HUES64 (cell line): ENCODE data around the gene UBXN10.

ENCODE experiments used
- H3K27ac ChIP-seq: 2 replicates; pipeline ENCODE4 v1.7.0; 2013; ENCODE audit warnings: low read depth, low read length, inconsistent platforms
- H3K27me3 ChIP-seq: 2 replicates; pipeline ENCODE4 v1.6.1; 2013; ENCODE audit warnings: mild to moderate bottlenecking, low read length; ENCODE audit not compliant: insufficient read depth
- H3K36me3 ChIP-seq: 2 replicates; pipeline ENCODE4 v1.6.1; 2013; ENCODE audit warnings: mild to moderate bottlenecking, low read length; ENCODE audit not compliant: insufficient read depth
- H3K4me1 ChIP-seq: 2 replicates; pipeline ENCODE4 v1.6.1; 2013; ENCODE audit warnings: mild to moderate bottlenecking, low read length, moderate library complexity; ENCODE audit not compliant: insufficient read depth
- H3K4me3 ChIP-seq: 2 replicates; pipeline ENCODE4 v1.5.1; 2013; ENCODE audit warnings: mild to moderate bottlenecking, low read length, moderate library complexity
- H3K9ac ChIP-seq: 2 replicates; pipeline ENCODE4 v1.6.1; 2013; ENCODE audit warnings: mild to moderate bottlenecking, low read depth, low read length
- H3K9me3 ChIP-seq: 2 replicates; pipeline ENCODE4 v1.6.1; 2013; ENCODE audit warnings: low read depth, low read length; ENCODE audit not compliant: insufficient read depth
- WGBS: fragments of 150-250, 120-280 bp; methylation state at CpG from one replicate; pipeline ENCODE4 v1.1.7; 2013; ENCODE audit warnings: missing lambda C conversion rate; 5-methylcytosine and 5-hydroxymethylcytosine counted together

Gene UBXN10

DNA sequence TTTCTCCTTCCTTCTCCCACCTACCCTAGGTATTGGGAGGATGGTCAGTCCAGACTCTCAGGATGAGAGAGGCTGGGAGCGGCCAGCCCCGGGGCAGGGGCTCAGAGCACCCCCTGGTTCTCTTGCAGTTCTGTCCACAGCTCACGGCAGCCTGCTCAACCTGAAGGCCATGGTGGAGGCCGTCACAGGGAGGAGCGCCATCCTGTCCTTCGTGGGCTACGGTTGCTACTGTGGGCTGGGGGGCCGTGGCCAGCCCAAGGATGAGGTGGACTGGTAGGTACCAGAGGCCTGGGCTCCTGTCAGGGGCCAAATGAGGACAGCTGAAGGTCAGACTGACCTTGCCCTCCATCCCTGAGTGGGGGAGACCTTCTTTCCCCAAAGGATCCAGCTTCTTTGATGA is 42.6 kb upstream of the UBXN10 start:
- H3K36me3 ChIP-seq = no peaks in the 10 kb centered on the region

DNA sequence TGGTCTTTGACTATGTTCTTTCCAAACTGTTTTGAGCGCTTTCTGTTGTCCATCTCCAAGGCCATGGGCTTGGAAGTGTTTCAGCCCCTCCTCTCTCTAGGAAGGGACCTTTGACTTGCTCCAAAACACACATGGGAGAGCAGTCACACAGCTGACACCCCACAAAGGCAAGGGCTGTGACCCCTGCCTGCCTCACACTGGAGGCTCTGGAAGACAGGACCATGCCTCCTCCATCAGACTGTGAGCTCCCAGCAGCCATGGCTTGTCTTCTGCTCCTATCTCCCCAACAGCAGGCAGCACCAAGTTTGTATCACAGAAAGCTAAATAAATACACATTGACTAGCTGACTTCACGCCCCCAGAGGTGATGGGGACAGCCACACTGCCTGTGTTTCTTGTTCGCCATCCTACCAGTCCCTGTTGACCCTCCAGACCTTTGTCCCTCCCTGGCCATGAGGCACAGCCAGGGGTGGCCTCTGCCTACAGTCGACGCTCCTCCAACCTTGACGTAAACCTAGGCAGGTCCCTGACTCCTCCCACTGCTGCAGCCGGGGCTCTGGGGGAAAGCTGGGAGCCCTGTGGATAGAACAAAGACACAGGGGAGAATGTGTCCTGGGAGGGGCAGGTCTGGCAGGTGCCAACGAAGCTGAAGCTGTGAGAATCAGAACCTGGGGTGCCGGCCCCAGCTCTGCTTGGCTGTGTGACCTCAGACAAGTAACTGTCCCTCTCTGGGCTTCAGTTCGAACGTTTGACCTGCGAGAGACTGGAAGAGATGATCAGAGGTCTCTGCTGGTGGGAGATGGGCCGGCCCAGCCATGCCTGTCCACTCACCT is 41.9 kb upstream of the UBXN10 start:
- Histone ChIP-seq H3K36me3 (no peaks in the 10 kb centered on the region), H3K4me3 (no peak overlapping the region), H3K27me3 (no peaks in the 10 kb centered on the region), H3K27ac (no peak overlapping the region), H3K9ac (no peak overlapping the region), H3K4me1 (no peaks in the 10 kb centered on the region), H3K9me3 (no peaks in the 10 kb centered on the region)
- WGBS = 81% methylated on average over 13 of the region's 13 CpGs

More for the DNA sequence above, 42.6 kb upstream of the UBXN10 start:
- Histone ChIP-seq H3K4me1 (no peaks in the 10 kb centered on the region), H3K9me3 (no peaks in the 10 kb centered on the region), H3K27me3 (no peaks in the 10 kb centered on the region), H3K9ac (no peak overlapping the region), H3K27ac (no peak overlapping the region), H3K4me3 (no peak overlapping the region)
- WGBS = 94% methylated on average over 8 of the region's 8 CpGs

DNA sequence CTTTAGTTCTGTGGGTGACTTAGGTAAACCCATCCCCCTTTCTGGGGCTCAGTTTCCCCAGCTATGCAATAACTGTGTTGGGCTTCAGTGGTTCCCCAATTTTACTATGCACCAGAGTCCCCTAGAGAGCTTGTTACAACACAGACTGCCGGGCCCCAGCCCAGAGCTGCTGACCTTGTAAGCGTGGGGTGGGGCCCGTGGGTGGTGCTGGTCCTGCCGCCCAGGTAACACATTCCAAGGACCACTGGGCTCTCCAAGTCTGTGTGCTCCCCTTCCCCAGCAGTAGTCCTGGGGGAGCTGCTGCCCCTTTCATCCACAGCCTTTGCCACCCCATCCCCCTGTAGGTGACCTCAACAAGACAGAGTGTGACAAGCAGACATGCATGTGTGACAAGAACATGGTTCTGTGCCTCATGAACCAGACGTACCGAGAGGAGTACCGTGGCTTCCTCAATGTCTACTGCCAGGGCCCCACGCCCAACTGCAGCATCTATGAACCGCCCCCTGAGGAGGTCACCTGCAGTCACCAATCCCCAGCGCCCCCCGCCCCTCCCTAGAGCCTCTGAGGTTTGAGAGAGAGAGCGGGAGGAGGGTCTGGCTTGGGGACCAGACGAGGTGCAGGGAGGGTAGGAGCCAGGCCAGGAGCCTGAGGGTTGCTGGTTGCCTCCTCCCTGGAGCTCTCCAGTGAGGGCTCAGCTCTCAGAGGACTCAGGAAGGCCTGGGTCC is 37.9 kb upstream of the UBXN10 start:
- H3K9me3 ChIP-seq = no peaks in the 10 kb centered on the region
- no peak overlapping the region for H3K4me3 ChIP-seq
- no peaks in the 10 kb centered on the region for H3K27me3 ChIP-seq
- WGBS = 92% methylated on average over 13 of the region's 13 CpGs
- no peak overlapping the region for H3K9ac ChIP-seq
- no peak overlapping the region for H3K27ac ChIP-seq
- H3K36me3 ChIP-seq = no peaks in the 10 kb centered on the region
- peaks cover 4% of the 10 kb centered on the region; the same call in 1 of the 2 replicates for H3K4me1 ChIP-seq

DNA sequence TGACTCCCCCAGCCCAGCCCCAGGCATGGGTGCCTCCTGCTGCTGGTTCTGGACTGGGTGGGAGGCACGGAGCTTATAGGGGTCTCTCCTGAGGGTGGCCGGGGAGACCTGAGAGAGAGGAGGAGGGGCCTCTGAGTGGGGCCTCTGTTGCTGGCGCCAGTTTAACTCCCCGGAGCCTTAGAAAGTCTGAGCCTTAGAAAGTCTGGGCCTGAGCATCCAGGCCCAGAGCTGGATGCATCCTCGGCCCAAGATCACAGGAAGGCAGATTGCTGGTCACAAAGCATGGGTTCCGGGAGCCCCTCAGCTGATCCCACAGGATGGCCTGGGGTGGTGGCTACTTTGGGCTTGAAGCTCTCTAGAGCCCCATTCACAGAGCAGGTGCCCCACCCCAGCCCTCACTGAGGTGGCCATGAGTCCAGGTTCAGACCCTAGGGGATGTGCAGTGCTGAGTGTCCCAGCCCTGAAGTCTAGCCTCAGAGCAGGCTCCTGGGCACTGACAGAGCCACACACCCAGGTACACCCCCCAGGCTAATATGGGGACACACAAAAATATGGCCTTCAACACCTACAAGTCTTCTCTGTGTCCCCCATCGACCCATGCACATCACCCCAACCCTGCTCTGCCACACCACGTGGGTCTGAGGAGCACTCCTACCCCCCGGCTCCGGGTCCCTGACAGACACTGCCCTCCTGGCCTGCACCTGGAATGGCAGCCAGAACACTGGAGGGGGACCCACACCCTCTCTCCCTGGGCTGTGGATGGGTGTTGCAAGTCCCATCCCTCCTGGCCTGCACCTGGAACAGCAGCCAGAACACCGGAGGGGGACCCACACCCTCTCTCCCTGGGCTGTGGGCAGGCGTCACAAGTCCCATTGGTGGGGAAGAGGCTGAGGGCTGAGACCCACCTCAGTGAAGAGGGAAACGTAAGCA is 37.1 kb upstream of the UBXN10 start:
- peaks cover 4% of the 10 kb centered on the region; the same call in 1 of the 2 replicates for H3K4me1 ChIP-seq
- H3K4me3 ChIP-seq = no peak overlapping the region
- H3K27me3 ChIP-seq = no peaks in the 10 kb centered on the region
- H3K9ac ChIP-seq = no peak overlapping the region
- no peak overlapping the region for H3K27ac ChIP-seq
- no peaks in the 10 kb centered on the region for H3K9me3 ChIP-seq
- WGBS = 92% methylated on average over 13 of the region's 13 CpGs
- no peaks in the 10 kb centered on the region for H3K36me3 ChIP-seq

DNA sequence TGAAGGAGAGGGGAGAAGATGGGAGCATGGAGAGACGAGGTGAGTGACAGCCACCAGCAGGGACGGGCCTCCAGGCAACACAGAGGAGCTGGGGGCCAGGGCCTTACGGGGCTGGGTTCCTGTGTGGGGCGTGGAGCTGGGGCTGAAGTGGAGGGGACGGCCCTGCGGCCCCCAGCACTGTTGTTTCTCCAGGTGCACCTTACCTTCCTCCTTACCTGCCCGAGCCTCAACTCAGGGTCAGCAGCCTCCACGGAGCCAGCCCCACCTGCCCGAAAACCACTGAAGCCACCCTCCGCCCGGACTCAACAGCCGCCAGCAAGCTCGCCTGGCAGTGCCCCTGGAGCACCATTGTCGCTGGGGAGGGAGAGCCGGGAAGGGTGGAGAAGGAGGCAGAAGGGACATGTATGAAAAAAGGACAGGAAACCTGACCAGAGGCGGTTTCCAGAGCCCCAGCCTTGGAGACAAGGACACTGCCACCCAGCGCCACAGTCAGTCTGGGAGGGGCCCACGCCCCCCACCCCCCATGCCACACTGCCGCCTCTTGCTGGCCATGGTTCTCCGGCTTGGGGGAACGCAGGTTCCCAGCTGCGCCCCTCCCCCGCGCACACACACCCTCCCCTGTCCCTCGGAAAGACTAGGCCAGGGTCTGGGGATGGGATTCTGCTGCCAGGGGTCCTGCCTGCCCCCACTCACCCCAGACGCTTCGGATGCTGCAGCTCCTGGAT is 36.1 kb upstream of the UBXN10 start:
- Histone ChIP-seq H3K27ac (no peak overlapping the region), H3K27me3 (no peaks in the 10 kb centered on the region), H3K9ac (no peak overlapping the region), H3K9me3 (no peaks in the 10 kb centered on the region), H3K4me3 (no peak overlapping the region), H3K4me1 (peaks cover 4% of the 10 kb centered on the region; the same call in 1 of the 2 replicates), H3K36me3 (no peaks in the 10 kb centered on the region)
- WGBS = 85% methylated on average over 27 of the region's 27 CpGs

DNA sequence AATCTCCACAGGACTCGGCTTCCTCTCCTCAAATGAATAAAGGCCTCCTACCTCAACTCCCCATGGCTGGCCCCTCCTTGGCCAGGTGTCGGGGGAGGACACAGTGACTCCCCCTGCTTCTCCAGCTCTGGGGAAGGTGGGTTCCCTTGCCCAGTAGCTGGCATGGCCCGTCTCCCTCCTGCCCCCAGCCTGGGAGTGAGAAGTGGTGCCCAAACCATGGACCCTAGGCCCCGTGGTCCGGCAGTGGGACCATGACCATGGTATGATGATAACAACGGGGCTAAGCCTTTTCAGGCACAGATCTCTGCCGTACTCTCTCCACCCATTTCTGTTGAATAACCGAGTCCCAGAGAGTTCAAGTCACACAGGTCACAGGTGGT is 35.6 kb upstream of the UBXN10 start:
- H3K36me3 ChIP-seq = no peaks in the 10 kb centered on the region
- H3K9ac ChIP-seq = no peak overlapping the region
- 91% methylated on average over 8 of the region's 8 CpGs for WGBS
- H3K27ac ChIP-seq = no peak overlapping the region
- peaks cover 4% of the 10 kb centered on the region; the same call in 1 of the 2 replicates for H3K4me1 ChIP-seq
- no peaks in the 10 kb centered on the region for H3K9me3 ChIP-seq
- no peaks in the 10 kb centered on the region for H3K27me3 ChIP-seq
- H3K4me3 ChIP-seq = no peak overlapping the region

DNA sequence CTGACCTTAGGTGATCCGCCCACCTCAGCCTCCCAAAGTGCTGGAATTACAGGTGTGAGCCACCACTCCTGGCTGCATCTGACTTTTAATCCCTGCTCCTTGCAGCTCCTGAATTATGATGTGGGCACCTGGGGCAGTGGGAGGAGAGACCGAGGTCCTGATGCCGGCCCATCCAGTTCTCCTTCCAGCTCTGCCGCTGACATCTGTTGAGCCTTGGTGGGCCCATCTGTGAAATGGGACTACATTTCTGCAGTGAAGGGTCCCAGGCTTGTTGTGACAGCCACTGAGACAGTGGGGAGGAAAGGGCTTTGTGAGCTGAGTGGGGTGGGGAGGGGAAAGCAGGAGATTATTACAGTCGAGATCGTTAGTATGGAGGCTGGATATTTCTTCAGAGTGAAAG is 34.9 kb upstream of the UBXN10 start:
- no peak overlapping the region for H3K9ac ChIP-seq
- H3K27me3 ChIP-seq = no peaks in the 10 kb centered on the region
- H3K9me3 ChIP-seq = no peaks in the 10 kb centered on the region
- 94% methylated on average over 6 of the region's 6 CpGs for WGBS
- no peak overlapping the region for H3K4me3 ChIP-seq
- H3K27ac ChIP-seq = no peak overlapping the region
- H3K36me3 ChIP-seq = no peaks in the 10 kb centered on the region
- H3K4me1 ChIP-seq = peaks cover 4% of the 10 kb centered on the region; the same call in 1 of the 2 replicates

DNA sequence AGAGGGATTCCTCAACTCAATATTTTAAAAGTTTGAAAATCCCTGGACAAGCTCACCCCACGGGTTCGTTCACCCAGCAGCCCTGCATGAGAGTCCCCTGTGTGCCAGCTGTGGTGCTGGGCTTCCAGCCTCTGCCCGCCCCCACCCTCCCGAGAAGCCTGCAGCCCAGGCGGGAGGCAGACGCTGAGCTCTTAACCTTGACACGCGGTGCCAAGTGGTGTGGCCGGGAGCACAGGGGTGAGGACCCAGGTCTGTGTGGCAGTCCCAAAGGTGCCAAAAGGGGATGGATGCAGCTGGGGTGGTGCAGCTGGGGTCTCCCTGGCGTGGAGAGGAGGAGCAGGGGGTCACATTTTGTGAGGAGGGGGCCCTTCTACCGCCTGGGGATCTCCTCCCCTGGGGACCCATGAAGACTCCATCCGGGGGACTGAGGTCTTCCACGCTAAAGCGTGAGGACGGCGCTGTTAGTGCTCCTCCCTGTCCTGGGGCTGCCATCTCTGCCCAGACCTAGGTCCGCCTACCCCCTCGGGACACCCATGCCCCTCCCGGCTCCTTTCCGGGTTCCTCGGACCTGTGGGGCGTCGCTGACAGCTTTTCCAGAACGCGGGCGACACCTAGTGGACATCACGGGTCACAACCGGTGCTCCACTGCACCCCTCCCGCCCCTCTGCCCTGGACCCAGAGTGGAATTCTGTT is 33.8 kb upstream of the UBXN10 start:
- Histone ChIP-seq H3K9ac (no peak overlapping the region), H3K27ac (no peak overlapping the region), H3K4me1 (peaks cover 4% of the 10 kb centered on the region; the same call in 1 of the 2 replicates), H3K4me3 (peak overlapping the region; percentile 40), H3K27me3 (no peaks in the 10 kb centered on the region), H3K9me3 (no peaks in the 10 kb centered on the region), H3K36me3 (no peaks in the 10 kb centered on the region)
- WGBS = 29% methylated on average over 29 of the region's 29 CpGs

DNA sequence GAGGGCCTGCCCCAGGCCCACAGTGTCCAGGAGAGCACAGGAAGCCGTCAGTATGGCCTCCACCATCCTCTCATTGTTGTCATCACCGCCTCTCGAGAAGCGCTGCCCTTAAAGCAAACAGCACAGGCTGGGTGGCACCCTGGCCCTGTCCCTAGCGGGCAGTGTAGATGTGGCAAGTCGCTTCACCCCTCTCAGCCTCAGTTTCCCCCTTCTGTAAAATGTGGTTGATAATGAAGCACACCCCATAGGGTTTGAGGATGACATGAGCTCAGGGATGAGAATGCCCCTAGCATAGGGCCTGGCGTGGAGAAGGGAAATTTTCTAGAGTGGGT is 33.3 kb upstream of the UBXN10 start:
- 39% methylated on average over 6 of the region's 7 CpGs for WGBS
- Histone ChIP-seq H3K4me3 (no peak overlapping the region), H3K36me3 (no peaks in the 10 kb centered on the region), H3K27ac (peak overlapping the region; percentile 35; the same call in 1 of the 2 replicates), H3K4me1 (peaks cover 4% of the 10 kb centered on the region; the same call in 1 of the 2 replicates), H3K9ac (no peak overlapping the region), H3K27me3 (no peaks in the 10 kb centered on the region), H3K9me3 (no peaks in the 10 kb centered on the region)

DNA sequence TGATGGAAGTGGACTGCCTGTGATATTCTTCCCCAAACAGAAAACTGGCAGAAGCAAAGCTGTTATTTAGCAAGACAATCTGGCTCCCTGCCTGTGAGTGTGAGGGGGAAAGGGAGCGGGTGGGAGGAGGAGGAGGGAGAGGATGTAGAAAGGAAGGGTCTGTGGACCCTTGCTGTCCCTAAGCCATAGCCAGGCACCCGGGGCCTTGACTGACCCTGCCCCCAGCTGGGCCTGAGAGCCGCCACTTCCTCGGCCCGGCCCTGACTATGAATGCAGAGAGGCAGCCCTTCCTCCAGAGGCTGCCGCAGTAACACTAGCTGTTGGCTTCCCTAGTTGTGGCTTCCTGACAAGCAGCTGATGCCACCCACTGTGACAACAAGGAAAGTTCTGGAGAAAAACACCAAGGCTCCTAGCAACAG is 32.9 kb upstream of the UBXN10 start:
- peak overlapping the region; percentile 35; the same call in 1 of the 2 replicates for H3K27ac ChIP-seq
- no peak overlapping the region for H3K4me3 ChIP-seq
- no peaks in the 10 kb centered on the region for H3K36me3 ChIP-seq
- H3K4me1 ChIP-seq = peaks cover 4% of the 10 kb centered on the region; the same call in 1 of the 2 replicates
- no peaks in the 10 kb centered on the region for H3K27me3 ChIP-seq
- no peaks in the 10 kb centered on the region for H3K9me3 ChIP-seq
- WGBS = 13% methylated on average over 6 of the region's 6 CpGs
- no peak overlapping the region for H3K9ac ChIP-seq
